ENCODE measurements around the gene DPM3.
"Not testable (repeated sequence)": the region's sequence is repeated elsewhere in the genome, so short reads cannot be mapped to it uniquely, and the experiment has no call there.

DNA sequence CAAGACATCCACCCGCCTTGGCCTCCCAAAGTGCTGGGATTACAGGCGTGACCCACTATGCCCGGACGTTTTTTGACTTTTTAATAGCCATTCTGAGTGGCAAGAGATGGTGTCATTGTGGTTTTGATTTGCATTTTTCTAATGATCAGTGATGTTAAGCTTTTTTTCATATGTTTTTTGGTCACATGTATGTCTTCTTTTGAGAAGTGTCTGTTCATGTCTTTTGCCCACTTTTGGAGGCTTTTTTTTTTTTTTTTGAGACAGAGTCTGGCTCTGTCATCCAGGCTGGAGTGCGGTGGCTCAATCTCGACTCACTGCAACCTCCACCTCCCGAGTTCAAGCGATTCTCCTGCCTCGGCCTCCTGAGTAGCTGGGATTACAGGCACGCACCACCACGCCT is 24.3 kb upstream of the DPM3 start:
- TF ChIP-seq EP300, POLR2A (IDR thresholded peaks at IDR 0.05): not testable (repeated sequence)
- TF ChIP-seq, protein P1, sequence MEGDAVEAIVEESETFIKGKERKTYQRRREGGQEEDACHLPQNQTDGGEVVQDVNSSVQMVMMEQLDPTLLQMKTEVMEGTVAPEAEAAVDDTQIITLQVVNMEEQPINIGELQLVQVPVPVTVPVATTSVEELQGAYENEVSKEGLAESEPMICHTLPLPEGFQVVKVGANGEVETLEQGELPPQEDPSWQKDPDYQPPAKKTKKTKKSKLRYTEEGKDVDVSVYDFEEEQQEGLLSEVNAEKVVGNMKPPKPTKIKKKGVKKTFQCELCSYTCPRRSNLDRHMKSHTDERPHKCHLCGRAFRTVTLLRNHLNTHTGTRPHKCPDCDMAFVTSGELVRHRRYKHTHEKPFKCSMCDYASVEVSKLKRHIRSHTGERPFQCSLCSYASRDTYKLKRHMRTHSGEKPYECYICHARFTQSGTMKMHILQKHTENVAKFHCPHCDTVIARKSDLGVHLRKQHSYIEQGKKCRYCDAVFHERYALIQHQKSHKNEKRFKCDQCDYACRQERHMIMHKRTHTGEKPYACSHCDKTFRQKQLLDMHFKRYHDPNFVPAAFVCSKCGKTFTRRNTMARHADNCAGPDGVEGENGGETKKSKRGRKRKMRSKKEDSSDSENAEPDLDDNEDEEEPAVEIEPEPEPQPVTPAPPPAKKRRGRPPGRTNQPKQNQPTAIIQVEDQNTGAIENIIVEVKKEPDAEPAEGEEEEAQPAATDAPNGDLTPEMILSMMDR (IDR thresholded peaks at IDR 0.05), result not testable (repeated sequence)
